Fibroblast of upper back skin (primary cell): ENCODE results near the gene CNST.
"Not testable (repeated sequence)": the region's sequence is repeated elsewhere in the genome, so short reads cannot be mapped to it uniquely, and the experiment has no call there.

Experiments used
- DNase-seq: peaks from one replicate; pipeline ENCODE4 v3.0.0-alpha.2; 2013

The CNST gene

GRCh38 chr1:246681900-246682895 is 115.9 kb downstream of the CNST start:
- DNase-seq = peak; percentile 36

- DNase-seq = no peak
Measured at GRCh38 chr1:246683521-246683920, 117.3 kb downstream of the CNST start.

- no peak for DNase-seq
Measured at GRCh38 chr1:246687002-246687401, 120.7 kb downstream of the CNST start.

- DNase-seq = peak; percentile 76
Measured at GRCh38 chr1:246689409-246690008, 123.3 kb downstream of the CNST start.

GRCh38 chr1:246690100-246690499 is 123.8 kb downstream of the CNST start:
- no peak for DNase-seq

GRCh38 chr1:246691622-246692495 is 125.6 kb downstream of the CNST start:
- DNase-seq = no peak

GRCh38 chr1:246694213-246694895 is 128.1 kb downstream of the CNST start:
- DNase-seq = not testable (repeated sequence)

GRCh38 chr1:246695136-246695535 is 128.9 kb downstream of the CNST start:
- DNase-seq = no peak

- DNase-seq = no peak
Measured at GRCh38 chr1:246695666-246696065, 129.4 kb downstream of the CNST start.

GRCh38 chr1:246698466-246699094 is 132.3 kb downstream of the CNST start:
- DNase-seq = no peak

GRCh38 chr1:246699095-246699735 is 133.0 kb downstream of the CNST start:
- DNase-seq = peak; percentile 95

- DNase-seq = no peak
Measured at GRCh38 chr1:246703581-246703980, 137.3 kb downstream of the CNST start.

- peak; percentile 95 for DNase-seq
Measured at GRCh38 chr1:246705368-246705767, 139.1 kb downstream of the CNST start.

- no peak for DNase-seq
Measured at GRCh38 chr1:246708166-246708565, 141.9 kb downstream of the CNST start.

- DNase-seq = no peak
Measured at GRCh38 chr1:246709196-246709595, 142.9 kb downstream of the CNST start.

GRCh38 chr1:246709835-246710234 is 143.6 kb downstream of the CNST start:
- no peak for DNase-seq

- DNase-seq = no peak
Measured at GRCh38 chr1:246711548-246712003, 145.3 kb downstream of the CNST start.

GRCh38 chr1:246712428-246712827 is 146.2 kb downstream of the CNST start:
- not testable (repeated sequence) for DNase-seq
